B cell (primary cell): ENCODE measurements around the gene PMVK.

Experiments
- EZH2 ChIP-seq: IDR thresholded peaks from 2 replicates; pipeline ENCODE4 v1.6.1; 2012; ENCODE audit warnings: borderline replicate concordance, low read depth, mild to moderate bottlenecking, moderate library complexity, low read length; ENCODE audit not compliant: insufficient read depth, poor library complexity, severe bottlenecking
- TF ChIP-seq, protein P1 (sequence below): fragments of 200-600 bp; IDR thresholded peaks from one replicate; pipeline ENCODE4 v1.8.0; 2022; ENCODE audit warnings: antibody characterized with exemption, mild to moderate bottlenecking

GRCh38 chr1:154880671-154881070 lies 55.8 kb downstream of the PMVK start:
- TF ChIP-seq, protein P1, sequence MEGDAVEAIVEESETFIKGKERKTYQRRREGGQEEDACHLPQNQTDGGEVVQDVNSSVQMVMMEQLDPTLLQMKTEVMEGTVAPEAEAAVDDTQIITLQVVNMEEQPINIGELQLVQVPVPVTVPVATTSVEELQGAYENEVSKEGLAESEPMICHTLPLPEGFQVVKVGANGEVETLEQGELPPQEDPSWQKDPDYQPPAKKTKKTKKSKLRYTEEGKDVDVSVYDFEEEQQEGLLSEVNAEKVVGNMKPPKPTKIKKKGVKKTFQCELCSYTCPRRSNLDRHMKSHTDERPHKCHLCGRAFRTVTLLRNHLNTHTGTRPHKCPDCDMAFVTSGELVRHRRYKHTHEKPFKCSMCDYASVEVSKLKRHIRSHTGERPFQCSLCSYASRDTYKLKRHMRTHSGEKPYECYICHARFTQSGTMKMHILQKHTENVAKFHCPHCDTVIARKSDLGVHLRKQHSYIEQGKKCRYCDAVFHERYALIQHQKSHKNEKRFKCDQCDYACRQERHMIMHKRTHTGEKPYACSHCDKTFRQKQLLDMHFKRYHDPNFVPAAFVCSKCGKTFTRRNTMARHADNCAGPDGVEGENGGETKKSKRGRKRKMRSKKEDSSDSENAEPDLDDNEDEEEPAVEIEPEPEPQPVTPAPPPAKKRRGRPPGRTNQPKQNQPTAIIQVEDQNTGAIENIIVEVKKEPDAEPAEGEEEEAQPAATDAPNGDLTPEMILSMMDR = no peak
- TF ChIP-seq EZH2 = no peak
